DND-41 (cell line): ENCODE data around the gene AAGAB.

ENCODE experiments used
- EZH2 ChIP-seq: IDR thresholded peaks from 3 replicates; pipeline ENCODE4 v1.6.1; 2012; ENCODE audit warnings: borderline replicate concordance, low read depth, mild to moderate bottlenecking, moderate library complexity, low read length, inconsistent platforms; ENCODE audit not compliant: severe bottlenecking
- TF ChIP-seq, protein P1 (sequence below): IDR thresholded peaks from 2 replicates; pipeline ENCODE4 v1.5.1; 2012; ENCODE audit warnings: borderline replicate concordance, low read length, moderate library complexity, mild to moderate bottlenecking; ENCODE audit not compliant: poor library complexity, severe bottlenecking; ENCODE audit errors: extremely low read depth

DNA sequence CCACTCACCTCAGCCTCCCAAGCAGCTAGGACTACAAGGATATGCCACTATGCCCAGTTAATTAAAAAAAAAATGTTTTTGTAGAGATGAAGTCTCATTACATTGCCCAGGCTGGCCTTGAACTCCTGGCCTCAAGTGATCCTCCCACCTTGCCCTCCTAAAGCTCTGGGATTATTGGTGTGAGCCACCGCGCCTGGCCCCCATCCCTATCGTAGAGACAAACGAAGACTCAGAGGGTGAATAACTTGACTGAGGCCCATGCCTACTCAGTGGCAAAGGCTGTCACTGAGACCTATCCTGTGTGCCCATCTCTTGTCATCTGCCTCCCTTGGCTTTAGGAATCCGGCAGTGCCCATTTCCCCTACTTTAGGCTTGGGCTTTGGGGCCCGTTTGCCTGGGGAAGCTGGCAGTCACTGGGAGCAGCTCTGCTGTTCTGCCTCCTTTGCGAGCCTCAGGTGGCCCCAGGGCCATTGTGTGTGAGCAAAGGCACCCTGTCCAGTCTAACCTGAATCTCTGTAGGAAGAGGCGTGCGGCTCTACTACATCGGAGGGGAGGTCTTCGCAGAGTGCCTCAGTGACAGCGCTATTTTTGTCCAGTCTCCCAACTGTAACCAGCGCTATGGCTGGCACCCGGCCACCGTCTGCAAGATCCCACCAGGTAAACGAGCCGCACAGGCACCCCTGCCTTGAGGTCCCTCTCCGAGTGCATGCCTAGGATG is 70.1 kb downstream of the AAGAB start:
- TF ChIP-seq, protein P1, sequence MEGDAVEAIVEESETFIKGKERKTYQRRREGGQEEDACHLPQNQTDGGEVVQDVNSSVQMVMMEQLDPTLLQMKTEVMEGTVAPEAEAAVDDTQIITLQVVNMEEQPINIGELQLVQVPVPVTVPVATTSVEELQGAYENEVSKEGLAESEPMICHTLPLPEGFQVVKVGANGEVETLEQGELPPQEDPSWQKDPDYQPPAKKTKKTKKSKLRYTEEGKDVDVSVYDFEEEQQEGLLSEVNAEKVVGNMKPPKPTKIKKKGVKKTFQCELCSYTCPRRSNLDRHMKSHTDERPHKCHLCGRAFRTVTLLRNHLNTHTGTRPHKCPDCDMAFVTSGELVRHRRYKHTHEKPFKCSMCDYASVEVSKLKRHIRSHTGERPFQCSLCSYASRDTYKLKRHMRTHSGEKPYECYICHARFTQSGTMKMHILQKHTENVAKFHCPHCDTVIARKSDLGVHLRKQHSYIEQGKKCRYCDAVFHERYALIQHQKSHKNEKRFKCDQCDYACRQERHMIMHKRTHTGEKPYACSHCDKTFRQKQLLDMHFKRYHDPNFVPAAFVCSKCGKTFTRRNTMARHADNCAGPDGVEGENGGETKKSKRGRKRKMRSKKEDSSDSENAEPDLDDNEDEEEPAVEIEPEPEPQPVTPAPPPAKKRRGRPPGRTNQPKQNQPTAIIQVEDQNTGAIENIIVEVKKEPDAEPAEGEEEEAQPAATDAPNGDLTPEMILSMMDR, result no peak
- no peak for TF ChIP-seq EZH2
